Body of pancreas (tissue), 4 donors: ENCODE measurements around the gene CPLX1. TPM values are rescaled to one million over a fixed set of nuclear protein-coding genes. Genes with fewer than 3 reads are reported as not detected.

Experiments used
- ATAC-seq: fragments of 150-250 bp; one replicate; pipeline ENCODE4 v1.9.1; 2016
- DNase-seq, 4 donors: peaks; one replicate each; pipeline ENCODE4 v3.0.0-alpha.2; 2019
- H3K27ac ChIP-seq, 4 donors: fragments of 200-600 bp; sonication (generic); 1 replicate in 3 of 4; 2 replicates in 1 of 4; pipeline versions ENCODE4 v1.5.1 to v1.6.1; 2016 to 2019; ENCODE audit warnings: mild to moderate bottlenecking in 1 of 4, mixed read lengths in 1 of 4, moderate library complexity in 1 of 4
- H3K27me3 ChIP-seq, 2 donors: fragments of 200-600 bp; sonication (generic); one replicate each; pipeline ENCODE4 v1.6.0; 2016; ENCODE audit warnings: mild to moderate bottlenecking in 1 of 2
- H3K36me3 ChIP-seq, 2 donors: fragments of 200-600 bp; sonication (generic); replicated peaks in 1 of 2; 2 replicates each; pipeline ENCODE4 v1.5.1; 2016; ENCODE audit warnings: low read depth in 2 of 2; ENCODE audit not compliant: insufficient read depth in 1 of 2
- H3K4me1 ChIP-seq: fragments of 200-600 bp; sonication (generic); one replicate; pipeline ENCODE4 v1.6.0; 2016
- H3K4me3 ChIP-seq, 2 donors: fragments of 200-600 bp; sonication (generic); 1 replicate in 1 of 2; 2 replicates in 1 of 2; pipeline ENCODE4 v1.5.1; 2016 to 2019
- H3K9me3 ChIP-seq, 3 donors: fragments of 200-600 bp; sonication (generic); 1 replicate in 2 of 3; 2 replicates in 1 of 3; pipeline ENCODE4 v1.5.1; 2016
- POLR2A ChIP-seq, 3 donors: fragments of 450-650 bp; IDR thresholded peaks; one replicate each; pipeline ENCODE4 v1.6.1; 2016; ENCODE audit warnings: antibody characterized with exemption in 3 of 3, mild to moderate bottlenecking in 2 of 3
- WGBS, 2 donors: methylation state at CpG; one replicate each; pipeline ENCODE4 v1.1.5; 2017; 5-methylcytosine and 5-hydroxymethylcytosine counted together
- intact Hi-C: fragments of 100-400 bp; cut with DNase I; formaldehyde crosslinking; loops from one replicate; pipeline ENCODE4 v1.15.1; 2023
- total RNA-seq, 2 donors: library from RNA; depleted of rRNA; stranded (reverse); fragments of >200 nt; gene quantifications; one replicate each; pipeline ENCODE4 v1.1.0, GENCODE V29; 2016
- TF ChIP-seq, protein P1 (sequence below), 7 experiments: fragments of 450-650 bp in 4 of 7; fragments of 200-600 bp in 3 of 7; sonication (generic) in 3 of 7; IDR thresholded peaks; one replicate each; pipeline ENCODE4 v1.5.1; 2016 to 2019; ENCODE audit warnings: antibody characterized with exemption in 7 of 7

CPLX1 gene
- total RNA-seq, 2 donors from 2014 or later = 0.52 to 2.0 TPM

GRCh38 chr4:866761-867390, 40.9 kb upstream of the CPLX1 start:
- TF ChIP-seq, protein P1, sequence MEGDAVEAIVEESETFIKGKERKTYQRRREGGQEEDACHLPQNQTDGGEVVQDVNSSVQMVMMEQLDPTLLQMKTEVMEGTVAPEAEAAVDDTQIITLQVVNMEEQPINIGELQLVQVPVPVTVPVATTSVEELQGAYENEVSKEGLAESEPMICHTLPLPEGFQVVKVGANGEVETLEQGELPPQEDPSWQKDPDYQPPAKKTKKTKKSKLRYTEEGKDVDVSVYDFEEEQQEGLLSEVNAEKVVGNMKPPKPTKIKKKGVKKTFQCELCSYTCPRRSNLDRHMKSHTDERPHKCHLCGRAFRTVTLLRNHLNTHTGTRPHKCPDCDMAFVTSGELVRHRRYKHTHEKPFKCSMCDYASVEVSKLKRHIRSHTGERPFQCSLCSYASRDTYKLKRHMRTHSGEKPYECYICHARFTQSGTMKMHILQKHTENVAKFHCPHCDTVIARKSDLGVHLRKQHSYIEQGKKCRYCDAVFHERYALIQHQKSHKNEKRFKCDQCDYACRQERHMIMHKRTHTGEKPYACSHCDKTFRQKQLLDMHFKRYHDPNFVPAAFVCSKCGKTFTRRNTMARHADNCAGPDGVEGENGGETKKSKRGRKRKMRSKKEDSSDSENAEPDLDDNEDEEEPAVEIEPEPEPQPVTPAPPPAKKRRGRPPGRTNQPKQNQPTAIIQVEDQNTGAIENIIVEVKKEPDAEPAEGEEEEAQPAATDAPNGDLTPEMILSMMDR (IDR thresholded peaks at IDR 0.05) = no peak
- TF ChIP-seq POLR2A (IDR thresholded peaks at IDR 0.05) = no peak
- H3K27me3 ChIP-seq = no peaks in the 10 kb centered on the region
- H3K9me3 ChIP-seq = no peaks in the 10 kb centered on the region
- no peak overlapping the region for H3K27ac ChIP-seq
- intact Hi-C loops = no loop called here
- 91 to 98% methylated on average over 7 to 28 of the region's 28 CpGs for WGBS, 2 donors
- H3K4me3 ChIP-seq = no peak overlapping the region
- H3K4me1 ChIP-seq = no peaks in the 10 kb centered on the region
- peaks cover 7 to 25% of the 10 kb centered on the region in 2 donors for H3K36me3 ChIP-seq
- DNase-seq (no peak), ATAC-seq (no peak)

DNA sequence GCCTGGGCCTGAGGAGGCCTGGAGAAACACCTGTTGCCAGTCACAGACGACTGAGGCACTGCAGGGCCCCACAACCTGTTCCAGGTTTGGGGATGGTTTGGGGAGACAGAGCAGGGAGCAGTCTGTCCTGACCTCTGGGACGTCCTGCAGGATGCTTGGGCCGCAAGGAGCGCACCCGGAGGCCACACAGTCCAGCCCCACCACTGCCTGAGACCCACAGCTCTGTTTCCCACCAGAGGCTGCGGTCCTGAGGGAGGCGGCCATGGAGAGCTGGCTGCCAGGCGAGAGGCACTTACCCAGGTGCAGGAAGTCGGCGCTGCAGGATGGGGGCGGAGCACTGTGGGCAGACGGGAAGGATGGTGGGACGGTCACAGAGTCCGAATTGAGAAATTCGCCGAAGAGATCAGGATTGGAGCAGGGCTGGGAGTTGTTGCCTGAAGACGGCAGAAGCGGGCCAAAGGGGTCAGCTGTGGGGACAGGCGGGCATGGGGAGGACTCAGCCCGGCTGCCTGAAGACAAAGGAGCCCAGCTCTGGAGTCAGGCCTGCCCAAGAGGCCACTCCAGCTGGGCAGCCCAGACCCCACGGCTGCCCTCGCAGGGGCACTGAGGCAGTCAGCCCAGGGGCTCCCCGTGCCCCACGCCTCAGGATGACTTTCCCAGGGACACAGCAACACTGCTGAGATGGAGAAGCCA, 40.3 kb upstream of the CPLX1 start:
- no peaks in the 10 kb centered on the region for H3K4me1 ChIP-seq
- H3K9me3 ChIP-seq = no peaks in the 10 kb centered on the region
- no peak overlapping the region for H3K4me3 ChIP-seq
- intact Hi-C loops = no loop called here
- peaks cover 7 to 27% of the 10 kb centered on the region in 2 donors for H3K36me3 ChIP-seq
- H3K27ac ChIP-seq = no peak overlapping the region
- ATAC-seq (no peak), DNase-seq (no peak)
- 92 to 95% methylated on average over 15 to 22 of the region's 24 CpGs for WGBS, 2 donors
- H3K27me3 ChIP-seq = no peaks in the 10 kb centered on the region
- TF ChIP-seq POLR2A (IDR thresholded peaks at IDR 0.05) = no peak
- TF ChIP-seq, protein P1 (IDR thresholded peaks at IDR 0.05) = no peak

GRCh38 chr4:865572-865971, 39.6 kb upstream of the CPLX1 start:
- ATAC-seq = peak; percentile 21
- TF ChIP-seq POLR2A (IDR thresholded peaks at IDR 0.05) = no peak
- TF ChIP-seq, protein P1 (IDR thresholded peaks at IDR 0.05) = no peak
- H3K4me3 ChIP-seq = no peak overlapping the region
- 94 to 97% methylated on average over 14 to 15 of the region's 18 CpGs for WGBS, 2 donors
- intact Hi-C loops = no loop called here
- no peak overlapping the region for H3K27ac ChIP-seq
- no peaks in the 10 kb centered on the region for H3K9me3 ChIP-seq
- no peaks in the 10 kb centered on the region for H3K27me3 ChIP-seq
- H3K36me3 ChIP-seq = peaks cover 7 to 30% of the 10 kb centered on the region in 2 donors
- no peaks in the 10 kb centered on the region for H3K4me1 ChIP-seq
- no peak for DNase-seq

DNA sequence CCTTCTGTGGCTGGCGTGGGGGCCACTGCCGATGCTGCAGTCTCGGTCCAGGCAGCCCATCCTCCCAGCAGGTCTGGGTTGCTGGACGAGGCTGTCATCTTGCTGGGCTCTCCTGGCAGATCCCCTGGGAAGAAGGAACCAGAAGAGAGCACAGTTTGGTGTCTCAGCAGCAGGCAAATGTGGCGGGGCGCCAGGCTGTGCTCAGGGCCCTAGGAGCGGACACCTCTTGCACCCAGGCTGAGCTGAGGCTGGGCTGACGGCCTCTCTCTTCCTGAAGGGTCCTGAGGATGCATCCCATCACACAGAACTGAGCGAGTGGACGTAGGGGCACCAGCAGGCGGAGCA, 39.2 kb upstream of the CPLX1 start:
- no peak overlapping the region for H3K27ac ChIP-seq
- intact Hi-C loops = no loop called here
- H3K4me3 ChIP-seq = no peak overlapping the region
- TF ChIP-seq, protein P1 (IDR thresholded peaks at IDR 0.05) = no peak
- TF ChIP-seq POLR2A (IDR thresholded peaks at IDR 0.05) = no peak
- WGBS, 2 donors = 96 to 98% methylated on average over 4 to 7 of the region's 11 CpGs
- no peaks in the 10 kb centered on the region for H3K9me3 ChIP-seq
- DNase-seq (no peak), ATAC-seq (no peak)
- no peaks in the 10 kb centered on the region for H3K4me1 ChIP-seq
- H3K27me3 ChIP-seq = no peaks in the 10 kb centered on the region
- peaks cover 7 to 26% of the 10 kb centered on the region in 2 donors for H3K36me3 ChIP-seq
